ENCODE measurements around the gene AKT3. TPM values are rescaled to one million over a fixed set of nuclear protein-coding genes. Genes with fewer than 3 reads are reported as not detected.

The AKT3 gene
- total RNA-seq, 1 experiment from 2014 or later = 133 TPM

DNA sequence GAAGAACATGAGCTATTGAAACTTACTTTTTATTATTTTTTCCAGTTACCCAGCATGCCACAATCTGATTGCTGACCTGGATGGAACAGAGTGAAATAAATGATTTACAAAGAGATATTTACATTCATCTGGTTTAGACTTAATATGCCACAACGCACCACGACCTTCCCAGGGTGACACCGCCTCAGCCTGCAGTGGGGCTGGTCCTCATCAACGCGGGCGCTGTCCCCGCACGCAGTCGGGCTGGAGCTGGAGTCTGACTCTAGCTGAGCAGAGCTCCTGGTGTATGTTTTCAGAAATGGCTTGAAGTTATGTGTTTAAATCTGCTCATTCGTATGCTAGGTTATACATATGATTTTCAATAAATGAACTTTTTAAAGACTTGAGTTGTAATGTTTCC, 350.3 kb downstream of the AKT3 start:
- H3K9me3 ChIP-seq (ENCODE audit: insufficient read depth, low read depth) = no peaks in the 10 kb centered on the region
- TF ChIP-seq, protein P1, sequence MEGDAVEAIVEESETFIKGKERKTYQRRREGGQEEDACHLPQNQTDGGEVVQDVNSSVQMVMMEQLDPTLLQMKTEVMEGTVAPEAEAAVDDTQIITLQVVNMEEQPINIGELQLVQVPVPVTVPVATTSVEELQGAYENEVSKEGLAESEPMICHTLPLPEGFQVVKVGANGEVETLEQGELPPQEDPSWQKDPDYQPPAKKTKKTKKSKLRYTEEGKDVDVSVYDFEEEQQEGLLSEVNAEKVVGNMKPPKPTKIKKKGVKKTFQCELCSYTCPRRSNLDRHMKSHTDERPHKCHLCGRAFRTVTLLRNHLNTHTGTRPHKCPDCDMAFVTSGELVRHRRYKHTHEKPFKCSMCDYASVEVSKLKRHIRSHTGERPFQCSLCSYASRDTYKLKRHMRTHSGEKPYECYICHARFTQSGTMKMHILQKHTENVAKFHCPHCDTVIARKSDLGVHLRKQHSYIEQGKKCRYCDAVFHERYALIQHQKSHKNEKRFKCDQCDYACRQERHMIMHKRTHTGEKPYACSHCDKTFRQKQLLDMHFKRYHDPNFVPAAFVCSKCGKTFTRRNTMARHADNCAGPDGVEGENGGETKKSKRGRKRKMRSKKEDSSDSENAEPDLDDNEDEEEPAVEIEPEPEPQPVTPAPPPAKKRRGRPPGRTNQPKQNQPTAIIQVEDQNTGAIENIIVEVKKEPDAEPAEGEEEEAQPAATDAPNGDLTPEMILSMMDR (conservative IDR thresholded peaks at IDR 0.05) = no peak
- no peak for TF ChIP-seq EZH2 (IDR thresholded peaks at IDR 0.05; ENCODE audit: low read depth)
- no peaks in the 10 kb centered on the region for H3F3A ChIP-seq (ENCODE audit: insufficient read depth, low read depth)
- no peaks in the 10 kb centered on the region for H3K9me2 ChIP-seq (ENCODE audit: insufficient read depth)
- POLR2A ChIA-PET (ENCODE audit: unreplicated experiment) = no interaction called here
- H3K4me1 ChIP-seq (replicated peaks; ENCODE audit: insufficient read depth) = no peaks in the 10 kb centered on the region
- intact Hi-C loops (cut with micrococcal nuclease; ENCODE audit: unreplicated experiment) = no loop called here
- 0 out of 2 replicates have a peak, but pooled peaks cover 4% of the 10 kb centered on the region for H3K36me3 ChIP-seq (ENCODE audit: low read depth)
- no TSS peak for BruUV-seq (replicated peaks)
- no peak overlapping the region for H3K4me2 ChIP-seq
- CTCF ChIA-PET = no interaction called here
- no peak for DNase-seq
- no peak overlapping the region for H2AFZ ChIP-seq
- no peaks in the 10 kb centered on the region for H3K79me2 ChIP-seq (ENCODE audit: low read depth)
- no peak overlapping the region for H3K27ac ChIP-seq
- H3K27me3 ChIP-seq (ENCODE audit: insufficient read depth, low read depth) = no peaks in the 10 kb centered on the region
- H3K4me3 ChIP-seq = no peak overlapping the region
- H4K20me1 ChIP-seq (ENCODE audit: insufficient read depth) = no peaks in the 10 kb centered on the region

DNA sequence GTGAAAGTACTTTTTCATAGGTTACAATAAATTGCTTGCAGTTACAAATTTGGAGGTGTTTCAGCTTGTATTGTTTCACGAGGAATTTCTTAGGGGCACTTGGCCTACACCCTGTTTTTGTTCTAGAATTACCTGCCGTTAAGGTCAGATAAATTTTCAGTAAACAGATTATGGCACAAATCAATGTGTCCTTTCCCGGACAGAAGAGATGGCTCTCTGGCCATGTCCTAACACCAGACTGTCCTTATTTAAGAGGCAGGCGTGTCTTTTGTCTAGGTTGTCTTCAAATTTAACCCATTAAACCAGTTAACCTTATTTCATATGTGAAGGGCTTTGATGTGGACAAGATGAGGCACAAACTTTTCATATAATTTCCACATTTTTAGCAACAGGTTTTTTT, 350.8 kb downstream of the AKT3 start:
- Histone ChIP-seq H4K20me1 (ENCODE audit: insufficient read depth) (no peaks in the 10 kb centered on the region), H3K9me3 (ENCODE audit: insufficient read depth, low read depth) (no peaks in the 10 kb centered on the region), H3K4me3 (no peak overlapping the region), H3K36me3 (ENCODE audit: low read depth) (peaks cover 4% of the 10 kb centered on the region; the same call in 1 of the 2 replicates), H3K27ac (no peak overlapping the region), H3K79me2 (ENCODE audit: low read depth) (no peaks in the 10 kb centered on the region), H3K27me3 (ENCODE audit: insufficient read depth, low read depth) (no peaks in the 10 kb centered on the region), H3K9me2 (ENCODE audit: insufficient read depth) (no peaks in the 10 kb centered on the region), H3K4me1 (replicated peaks; ENCODE audit: insufficient read depth) (no peaks in the 10 kb centered on the region), H3K4me2 (no peak overlapping the region), H3F3A (ENCODE audit: insufficient read depth, low read depth) (no peaks in the 10 kb centered on the region), H2AFZ (no peak overlapping the region)
- BruUV-seq (replicated peaks) = no TSS peak
- ChIA-PET CTCF (no interaction called here), POLR2A (ENCODE audit: unreplicated experiment) (no interaction called here)
- intact Hi-C loops (cut with micrococcal nuclease; ENCODE audit: unreplicated experiment) = no loop called here
- DNase-seq = no peak
- TF ChIP-seq, protein P1 (conservative IDR thresholded peaks at IDR 0.05) = no peak
- TF ChIP-seq EZH2 (IDR thresholded peaks at IDR 0.05; ENCODE audit: low read depth) = no peak

DNA sequence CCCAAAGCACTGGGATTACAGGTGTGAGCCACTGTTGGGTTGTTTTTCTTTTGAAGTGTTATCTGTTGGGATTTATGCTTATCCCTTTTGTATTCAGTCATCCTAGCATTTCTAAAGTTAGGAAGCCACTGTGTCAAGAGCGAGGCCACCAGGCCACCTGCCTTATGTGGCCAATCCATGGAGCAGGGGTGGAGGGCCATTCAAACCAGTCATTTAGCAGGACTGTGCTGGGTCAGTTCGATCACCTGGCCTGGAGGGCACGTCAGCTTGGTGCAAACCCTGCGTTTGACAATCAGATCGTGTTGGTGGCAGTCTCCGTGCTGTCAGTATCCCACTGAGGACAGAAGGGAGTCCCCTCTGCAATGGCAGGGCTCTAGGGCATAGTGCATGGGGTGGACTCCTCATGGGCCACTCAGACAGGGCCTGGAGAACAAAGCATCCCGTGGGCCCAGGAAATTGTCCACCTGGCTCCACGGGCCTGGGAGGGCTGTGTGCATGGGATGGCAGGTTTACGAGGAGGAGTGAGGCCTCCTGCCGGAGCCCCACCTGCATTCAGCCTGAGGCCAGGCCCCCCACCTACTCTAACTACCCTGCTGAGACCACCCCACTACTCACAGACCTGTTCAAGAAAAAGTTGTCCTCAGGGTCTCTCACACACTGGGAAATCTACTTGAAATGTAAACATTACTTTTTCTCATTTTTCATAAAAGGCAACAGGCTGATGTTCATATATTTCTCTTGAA, 351.9 kb downstream of the AKT3 start:
- intact Hi-C loops (cut with micrococcal nuclease; ENCODE audit: unreplicated experiment) = no loop called here

More for the DNA sequence above, 351.9 kb downstream of the AKT3 start:
- H3K9me3 ChIP-seq (ENCODE audit: insufficient read depth, low read depth) = no peaks in the 10 kb centered on the region
- no peak for DNase-seq
- H3F3A ChIP-seq (ENCODE audit: insufficient read depth, low read depth) = no peaks in the 10 kb centered on the region
- H3K27ac ChIP-seq = no peak overlapping the region
- no peak overlapping the region for H2AFZ ChIP-seq
- H3K4me1 ChIP-seq (replicated peaks; ENCODE audit: insufficient read depth) = no peaks in the 10 kb centered on the region
- no peaks in the 10 kb centered on the region for H3K27me3 ChIP-seq (ENCODE audit: insufficient read depth, low read depth)
- H3K4me2 ChIP-seq = no peak overlapping the region
- no peaks in the 10 kb centered on the region for H4K20me1 ChIP-seq (ENCODE audit: insufficient read depth)
- H3K9me2 ChIP-seq (ENCODE audit: insufficient read depth) = no peaks in the 10 kb centered on the region
- CTCF ChIA-PET = no interaction called here
- POLR2A ChIA-PET (ENCODE audit: unreplicated experiment) = no interaction called here
- peaks cover 4% of the 10 kb centered on the region; the same call in 1 of the 2 replicates for H3K36me3 ChIP-seq (ENCODE audit: low read depth)
- H3K79me2 ChIP-seq (ENCODE audit: low read depth) = no peaks in the 10 kb centered on the region
- no peak for TF ChIP-seq EZH2 (IDR thresholded peaks at IDR 0.05; ENCODE audit: low read depth)
- TF ChIP-seq, protein P1 (conservative IDR thresholded peaks at IDR 0.05) = no peak
- no peak overlapping the region for H3K4me3 ChIP-seq
- no TSS peak for BruUV-seq (replicated peaks)

Measured in PC-9 (cell line).